Non-pigmented ciliary epithelial cell (primary cell): ENCODE measurements around the gene MUC4.
"Not testable (repeated sequence)": the region's sequence is repeated elsewhere in the genome, so short reads cannot be mapped to it uniquely, and the experiment has no call there.

Source experiments
- DNase-seq: peaks from one replicate; pipeline ENCODE4 v3.0.0-alpha.2; 2010; ENCODE audit warnings: low read depth

The MUC4 gene

GRCh38 chr3:195813916-195814640 lies 2.3 kb upstream of the MUC4 start:
- DNase-seq = no peak

- no peak for DNase-seq
Observed at GRCh38 chr3:195812366-195812765, 637 bp upstream of the MUC4 start.

- DNase-seq = no peak
Observed at GRCh38 chr3:195810455-195810845, 1.3 kb downstream of the MUC4 start.

GRCh38 chr3:195809796-195810454 lies 1.8 kb downstream of the MUC4 start:
- DNase-seq = no peak

GRCh38 chr3:195809291-195809785 lies 2.4 kb downstream of the MUC4 start:
- no peak for DNase-seq

GRCh38 chr3:195808741-195809290 lies 2.9 kb downstream of the MUC4 start:
- no peak for DNase-seq

- DNase-seq = no peak
Observed at GRCh38 chr3:195807681-195808121, 4.0 kb downstream of the MUC4 start.

- DNase-seq = no peak
Observed at GRCh38 chr3:195806916-195807231, 4.9 kb downstream of the MUC4 start.

GRCh38 chr3:195806211-195806915 lies 5.4 kb downstream of the MUC4 start:
- no peak for DNase-seq

- not testable (repeated sequence) for DNase-seq
Observed at GRCh38 chr3:195805588-195805987, 6.1 kb downstream of the MUC4 start.

GRCh38 chr3:195805181-195805580 lies 6.5 kb downstream of the MUC4 start:
- no peak for DNase-seq

- DNase-seq = peak; percentile 9
Observed at GRCh38 chr3:195803289-195803908, 8.3 kb downstream of the MUC4 start.

- DNase-seq = no peak
Observed at GRCh38 chr3:195802795-195803194, 8.9 kb downstream of the MUC4 start.

GRCh38 chr3:195802261-195802701 lies 9.4 kb downstream of the MUC4 start:
- DNase-seq = no peak

- DNase-seq = no peak
Observed at GRCh38 chr3:195801251-195802183, 10.2 kb downstream of the MUC4 start.

GRCh38 chr3:195800240-195800639 lies 11.5 kb downstream of the MUC4 start:
- no peak for DNase-seq

GRCh38 chr3:195796795-195797194 lies 14.9 kb downstream of the MUC4 start:
- DNase-seq = no peak

GRCh38 chr3:195794708-195795107 lies 17.0 kb downstream of the MUC4 start:
- DNase-seq = no peak

GRCh38 chr3:195792621-195793020 lies 19.1 kb downstream of the MUC4 start:
- DNase-seq = not testable (repeated sequence)

- no peak for DNase-seq
Observed at GRCh38 chr3:195790901-195791300, 20.8 kb downstream of the MUC4 start.
